ENCODE results near the gene RIN3.

RIN3 gene

DNA sequence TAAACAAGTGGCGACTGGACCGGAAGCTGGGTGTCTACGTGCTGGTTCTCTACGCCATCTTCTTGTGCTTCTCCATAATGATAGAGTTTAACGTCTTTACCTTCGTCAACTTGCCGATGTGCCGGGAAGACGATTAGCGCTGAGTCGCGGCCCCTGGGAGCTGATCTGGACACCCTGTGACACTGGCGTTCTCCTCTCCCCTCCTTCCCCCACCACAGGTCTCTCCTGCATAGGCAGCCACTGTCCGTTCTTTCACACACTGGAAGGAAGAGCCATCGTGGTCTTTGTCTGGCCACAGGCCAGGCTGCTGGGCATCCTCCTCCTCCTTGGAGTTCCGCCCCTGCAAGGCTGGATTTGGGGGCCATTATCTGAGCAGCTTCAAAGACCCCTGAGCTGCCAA is 20.1 kb upstream of the RIN3 start:
- Mint-ChIP-seq H3K9me3 (no peaks in the 10 kb centered on the region), H3K27ac (no peak overlapping the region), H3K4me1 (peaks cover 6% of the 10 kb centered on the region), H3K27me3 (ENCODE audit: low read depth) (peaks cover 14% of the 10 kb centered on the region), H3K4me3 (no peak overlapping the region), H3K36me3 (ENCODE audit: low read depth) (no peaks in the 10 kb centered on the region)
- TF ChIP-seq, protein P1, sequence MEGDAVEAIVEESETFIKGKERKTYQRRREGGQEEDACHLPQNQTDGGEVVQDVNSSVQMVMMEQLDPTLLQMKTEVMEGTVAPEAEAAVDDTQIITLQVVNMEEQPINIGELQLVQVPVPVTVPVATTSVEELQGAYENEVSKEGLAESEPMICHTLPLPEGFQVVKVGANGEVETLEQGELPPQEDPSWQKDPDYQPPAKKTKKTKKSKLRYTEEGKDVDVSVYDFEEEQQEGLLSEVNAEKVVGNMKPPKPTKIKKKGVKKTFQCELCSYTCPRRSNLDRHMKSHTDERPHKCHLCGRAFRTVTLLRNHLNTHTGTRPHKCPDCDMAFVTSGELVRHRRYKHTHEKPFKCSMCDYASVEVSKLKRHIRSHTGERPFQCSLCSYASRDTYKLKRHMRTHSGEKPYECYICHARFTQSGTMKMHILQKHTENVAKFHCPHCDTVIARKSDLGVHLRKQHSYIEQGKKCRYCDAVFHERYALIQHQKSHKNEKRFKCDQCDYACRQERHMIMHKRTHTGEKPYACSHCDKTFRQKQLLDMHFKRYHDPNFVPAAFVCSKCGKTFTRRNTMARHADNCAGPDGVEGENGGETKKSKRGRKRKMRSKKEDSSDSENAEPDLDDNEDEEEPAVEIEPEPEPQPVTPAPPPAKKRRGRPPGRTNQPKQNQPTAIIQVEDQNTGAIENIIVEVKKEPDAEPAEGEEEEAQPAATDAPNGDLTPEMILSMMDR (IDR thresholded peaks at IDR 0.05; ENCODE audit: unreplicated experiment in 3 of 3), result no peak

DNA sequence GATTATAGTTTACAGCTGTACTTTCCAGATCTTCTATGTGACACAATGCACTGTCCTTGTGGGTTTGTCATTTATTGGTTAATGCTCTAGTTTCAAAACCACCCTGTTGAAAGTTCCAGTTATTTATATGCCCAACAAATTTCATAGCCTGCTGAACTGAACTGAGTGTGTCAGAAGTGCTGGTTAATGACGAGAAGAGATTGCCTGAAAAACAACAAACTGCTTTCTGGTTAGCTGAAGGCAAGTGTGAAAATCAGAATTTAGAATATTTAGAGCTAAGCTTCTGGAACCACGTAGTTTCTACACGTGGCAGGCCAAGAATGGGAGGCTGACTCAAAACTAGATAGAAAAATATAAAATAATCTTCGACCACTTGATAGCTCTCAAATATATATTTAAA is 19.1 kb upstream of the RIN3 start:
- Mint-ChIP-seq H3K27ac (no peak overlapping the region), H3K27me3 (ENCODE audit: low read depth) (peaks cover 10% of the 10 kb centered on the region), H3K36me3 (ENCODE audit: low read depth) (no peaks in the 10 kb centered on the region), H3K4me3 (no peak overlapping the region), H3K4me1 (peaks cover 12% of the 10 kb centered on the region), H3K9me3 (no peaks in the 10 kb centered on the region)
- TF ChIP-seq, protein P1 (IDR thresholded peaks at IDR 0.05; ENCODE audit: unreplicated experiment in 3 of 3), result no peak

DNA sequence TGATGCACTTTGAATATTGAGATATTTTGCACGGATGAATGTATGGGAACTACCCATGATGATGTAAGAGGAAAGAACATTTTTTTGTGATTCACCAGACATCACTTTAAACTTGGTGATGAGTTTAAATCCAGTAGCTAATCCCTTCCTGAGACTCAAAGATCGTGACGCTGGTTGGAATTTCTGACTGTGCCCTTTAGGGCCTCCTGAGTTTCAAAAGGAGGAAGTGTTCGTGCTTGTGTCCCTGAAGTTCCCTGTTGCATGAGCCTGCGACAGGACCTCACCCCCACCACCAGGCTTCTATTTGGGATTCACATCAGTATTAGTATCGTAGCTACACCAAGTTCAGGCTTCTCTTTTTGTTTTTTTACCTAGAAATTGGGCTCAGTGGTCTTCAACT is 18.6 kb upstream of the RIN3 start:
- Mint-ChIP-seq H3K9me3 (no peaks in the 10 kb centered on the region), H3K4me3 (no peak overlapping the region), H3K36me3 (ENCODE audit: low read depth) (no peaks in the 10 kb centered on the region), H3K4me1 (peaks cover 12% of the 10 kb centered on the region), H3K27me3 (ENCODE audit: low read depth) (peaks cover 13% of the 10 kb centered on the region), H3K27ac (no peak overlapping the region)
- TF ChIP-seq, protein P1 (IDR thresholded peaks at IDR 0.05; ENCODE audit: unreplicated experiment in 3 of 3), result no peak

DNA sequence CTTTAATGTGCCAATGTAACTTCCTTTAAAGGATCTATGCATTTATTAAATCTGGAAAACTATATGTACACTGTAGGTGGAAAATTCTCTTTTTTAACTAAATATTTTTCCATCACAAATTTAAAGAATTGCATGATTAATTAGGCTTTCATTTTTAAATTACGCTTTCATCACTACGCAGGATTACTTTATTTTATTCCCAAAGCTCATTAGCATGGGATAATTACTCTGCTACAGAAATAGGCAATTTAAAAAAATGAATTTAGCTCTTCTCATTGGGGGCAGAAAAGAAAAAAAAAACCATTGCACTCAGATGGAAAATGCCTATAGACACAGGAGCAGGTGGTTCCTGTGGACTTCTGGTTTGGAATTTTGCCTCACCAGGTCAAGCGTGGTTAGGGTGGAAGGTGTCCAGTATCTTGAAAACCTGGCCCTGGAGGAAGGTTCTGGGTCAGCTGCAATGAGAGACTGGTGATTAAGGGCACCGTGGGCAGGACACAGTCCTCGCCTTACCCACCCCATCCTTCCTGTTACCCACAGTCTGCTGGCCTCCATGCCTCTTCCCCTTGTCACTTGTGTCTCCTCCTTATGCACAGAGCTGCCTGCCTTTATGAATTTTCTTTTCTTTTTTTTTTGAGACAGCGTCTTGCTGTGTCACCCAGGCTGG is 17.3 kb upstream of the RIN3 start:
- peaks cover 20% of the 10 kb centered on the region for H3K4me1 Mint-ChIP-seq
- TF ChIP-seq, protein P1 (IDR thresholded peaks at IDR 0.05; ENCODE audit: unreplicated experiment in 3 of 3), result no peak
- H3K36me3 Mint-ChIP-seq (ENCODE audit: low read depth), result no peaks in the 10 kb centered on the region
- peaks cover 14% of the 10 kb centered on the region for H3K27me3 Mint-ChIP-seq (ENCODE audit: low read depth)
- no peak overlapping the region for H3K27ac Mint-ChIP-seq
- H3K9me3 Mint-ChIP-seq, result no peaks in the 10 kb centered on the region
- H3K4me3 Mint-ChIP-seq, result no peak overlapping the region

DNA sequence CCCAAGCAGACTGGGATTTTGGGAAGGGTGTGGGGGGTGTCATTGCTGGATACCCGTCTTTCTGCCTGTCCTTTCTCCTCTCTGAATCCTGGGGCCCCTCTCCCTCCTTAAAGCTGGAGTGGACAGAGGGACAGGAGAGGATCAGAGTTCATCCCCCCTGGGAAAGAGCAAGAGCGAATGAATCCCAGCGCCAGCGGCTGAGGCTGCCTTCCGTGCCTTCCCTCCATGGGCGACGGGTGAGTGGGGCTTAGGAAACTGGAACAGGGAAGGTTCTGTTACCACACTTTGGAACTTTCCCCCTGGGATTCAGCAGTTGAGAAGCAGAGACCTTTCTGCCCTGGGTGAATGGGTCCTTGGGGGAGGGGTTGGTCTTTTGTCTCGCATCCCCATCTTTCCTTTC is 16.2 kb upstream of the RIN3 start:
- H3K9me3 Mint-ChIP-seq, result no peaks in the 10 kb centered on the region
- TF ChIP-seq, protein P1 (IDR thresholded peaks at IDR 0.05; ENCODE audit: unreplicated experiment in 3 of 3), result no peak
- no peak overlapping the region for H3K27ac Mint-ChIP-seq
- H3K36me3 Mint-ChIP-seq (ENCODE audit: low read depth), result no peaks in the 10 kb centered on the region
- H3K27me3 Mint-ChIP-seq (ENCODE audit: low read depth), result peaks cover 14% of the 10 kb centered on the region
- peaks cover 20% of the 10 kb centered on the region for H3K4me1 Mint-ChIP-seq
- no peak overlapping the region for H3K4me3 Mint-ChIP-seq

DNA sequence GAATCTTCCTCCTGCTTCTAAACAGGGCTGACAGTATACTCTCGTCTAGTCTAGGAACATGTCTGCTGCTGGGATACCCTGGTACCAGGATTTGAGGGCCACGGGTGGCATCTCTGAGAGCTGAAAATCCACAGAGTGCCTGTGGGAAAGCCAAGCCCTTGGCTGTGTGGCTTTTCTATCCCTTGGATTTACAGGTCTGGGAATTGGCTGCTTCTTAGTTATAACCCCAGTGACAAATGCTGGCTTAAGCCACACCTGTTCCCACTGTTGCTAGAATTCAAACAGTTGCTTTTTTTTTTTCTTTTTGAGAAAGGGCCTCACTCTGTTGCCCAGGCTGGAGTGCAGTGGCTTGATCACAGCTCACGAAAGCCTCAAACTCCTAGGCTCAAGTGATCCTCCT is 14.3 kb upstream of the RIN3 start:
- H3K36me3 Mint-ChIP-seq (ENCODE audit: low read depth), result no peaks in the 10 kb centered on the region
- peaks cover 7% of the 10 kb centered on the region for H3K27me3 Mint-ChIP-seq (ENCODE audit: low read depth)
- TF ChIP-seq, protein P1 (IDR thresholded peaks at IDR 0.05; ENCODE audit: unreplicated experiment in 3 of 3), result no peak
- H3K9me3 Mint-ChIP-seq, result no peaks in the 10 kb centered on the region
- H3K4me1 Mint-ChIP-seq, result peaks cover 23% of the 10 kb centered on the region
- peak overlapping the region in 1 of 3 experiments; percentile 30 for H3K4me3 Mint-ChIP-seq
- H3K27ac Mint-ChIP-seq, result peak overlapping the region in 2 of 3 experiments; percentile 4 to 34

Data from nephron (organoid).